Parathyroid adenoma (tissue), 2 donors: ENCODE measurements around the gene CEACAM3.

Source experiments
- H2AFZ ChIP-seq: fragments of 300-600 bp; sonication (generic); one replicate; pipeline ENCODE4 v1.7.0; 2017; ENCODE audit warnings: antibody characterized with exemption, mild to moderate bottlenecking
- H3K27ac ChIP-seq: fragments of 300-600 bp; sonication (generic); one replicate; pipeline ENCODE4 v1.7.0; 2017
- H3K27me3 ChIP-seq: fragments of 300-600 bp; sonication (generic); one replicate; pipeline ENCODE4 v1.7.0; 2017; ENCODE audit warnings: low read length; ENCODE audit not compliant: control insufficient read depth, insufficient read depth
- H3K36me3 ChIP-seq: fragments of 300-600 bp; sonication (generic); one replicate; pipeline ENCODE4 v1.7.0; 2017; ENCODE audit warnings: low read length; ENCODE audit not compliant: control insufficient read depth, insufficient read depth
- H3K4me1 ChIP-seq: fragments of 300-600 bp; sonication (generic); one replicate; pipeline ENCODE4 v1.7.0; 2017; ENCODE audit warnings: control low read depth
- H3K4me2 ChIP-seq: fragments of 300-600 bp; sonication (generic); one replicate; pipeline ENCODE4 v1.7.0; 2017; ENCODE audit warnings: low read length
- H3K4me3 ChIP-seq: fragments of 300-600 bp; sonication (generic); one replicate; pipeline ENCODE4 v1.7.0; 2017; ENCODE audit warnings: low read depth, low read length
- H3K79me2 ChIP-seq: fragments of 300-600 bp; sonication (generic); one replicate; pipeline ENCODE4 v1.7.0; 2017; ENCODE audit warnings: control low read depth
- H3K9ac ChIP-seq: fragments of 300-600 bp; sonication (generic); one replicate; pipeline ENCODE4 v1.7.0; 2017; ENCODE audit warnings: mild to moderate bottlenecking
- H3K9me3 ChIP-seq: fragments of 300-600 bp; sonication (generic); one replicate; pipeline ENCODE4 v1.7.0; 2017; ENCODE audit warnings: low read length; ENCODE audit not compliant: control insufficient read depth
- CTCF ChIP-seq: fragments of 300-600 bp; sonication (generic); IDR thresholded peaks from one replicate; pipeline ENCODE4 v1.7.0; 2017; ENCODE audit warnings: antibody characterized with exemption, mild to moderate bottlenecking
- donor health status: primary hyperparathyroidism.

Gene CEACAM3

GRCh38 chr19:41807176-41807575, 10.8 kb downstream of the CEACAM3 start:
- Histone ChIP-seq H3K9ac (no peak overlapping the region), H3K4me2 (no peak overlapping the region), H3K79me2 (no peaks in the 10 kb centered on the region), H2AFZ (no peak overlapping the region), H3K4me1 (no peaks in the 10 kb centered on the region), H3K27me3 (no peaks in the 10 kb centered on the region), H3K36me3 (no peaks in the 10 kb centered on the region), H3K27ac (no peak overlapping the region), H3K4me3 (no peak overlapping the region), H3K9me3 (no peaks in the 10 kb centered on the region)
- TF ChIP-seq CTCF = no peak

DNA sequence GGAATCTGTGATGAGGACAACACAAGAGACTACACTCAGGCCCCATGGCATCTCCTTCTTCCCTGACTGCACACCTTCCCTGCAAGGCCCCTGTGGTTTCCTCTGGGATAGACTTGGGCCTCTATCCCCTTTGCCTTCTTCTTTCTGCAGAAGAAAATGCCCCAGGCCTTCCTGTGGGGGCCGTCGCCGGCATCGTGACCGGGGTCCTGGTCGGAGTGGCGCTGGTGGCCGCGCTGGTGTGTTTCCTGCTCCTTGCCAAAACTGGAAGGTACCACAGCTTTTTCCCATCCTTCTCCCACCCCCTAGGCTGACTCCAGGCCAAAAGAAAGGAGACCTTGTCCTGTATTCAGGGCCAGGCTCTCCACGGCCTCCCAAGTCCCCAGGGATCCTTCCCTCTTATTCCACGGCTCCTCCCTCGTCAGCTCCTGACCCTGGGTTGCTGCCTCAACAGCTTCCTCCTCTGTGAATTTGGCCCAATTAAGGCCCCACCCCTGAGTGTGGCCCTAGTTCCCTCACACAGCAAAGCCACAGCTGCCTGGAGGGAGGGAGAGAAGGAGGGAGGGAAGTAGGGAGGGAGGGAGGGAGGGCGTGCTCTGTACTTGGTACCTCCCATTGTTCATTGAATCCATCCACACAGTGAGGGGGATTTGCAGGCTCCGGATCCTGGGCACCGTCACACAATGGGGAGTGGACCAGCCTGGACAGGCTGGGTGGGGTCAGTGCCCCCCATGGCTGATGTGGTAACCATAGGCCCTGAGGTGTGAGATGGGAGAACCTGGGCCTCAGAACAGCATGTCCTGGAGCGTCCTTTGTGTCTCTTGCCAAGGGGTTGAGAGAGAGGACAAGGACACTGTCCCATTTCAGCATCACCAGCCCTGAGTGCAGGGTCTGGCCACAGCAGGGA, 12.5 kb downstream of the CEACAM3 start:
- TF ChIP-seq CTCF = no peak
- Histone ChIP-seq H3K36me3 (no peaks in the 10 kb centered on the region), H3K9ac (no peak overlapping the region), H3K9me3 (no peaks in the 10 kb centered on the region), H2AFZ (no peak overlapping the region), H3K4me2 (no peak overlapping the region), H3K4me3 (no peak overlapping the region), H3K27ac (no peak overlapping the region), H3K27me3 (no peaks in the 10 kb centered on the region), H3K79me2 (no peaks in the 10 kb centered on the region), H3K4me1 (no peaks in the 10 kb centered on the region)

DNA sequence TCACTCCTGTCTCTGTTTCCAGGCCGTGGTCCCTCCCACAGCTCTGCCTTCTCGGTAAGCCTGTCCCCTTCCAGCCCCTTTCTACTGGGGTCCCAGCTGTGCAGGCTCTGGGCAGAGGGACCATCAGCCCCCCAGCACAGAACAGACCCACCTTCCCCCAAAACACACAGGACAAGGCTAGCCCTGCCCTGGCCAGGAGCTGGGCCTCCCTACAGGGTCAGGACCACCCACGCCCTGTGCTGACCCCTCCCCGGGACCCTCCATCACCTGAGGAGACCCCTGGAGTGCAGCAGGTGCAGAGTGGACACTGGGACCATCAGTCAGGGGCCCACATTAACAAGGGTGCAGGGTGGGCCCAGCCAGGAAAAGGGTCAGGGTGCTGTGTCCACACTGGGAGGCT, 13.9 kb downstream of the CEACAM3 start:
- no peak for TF ChIP-seq CTCF
- Histone ChIP-seq H3K4me3 (no peak overlapping the region), H3K9ac (no peak overlapping the region), H3K4me2 (no peak overlapping the region), H3K36me3 (no peaks in the 10 kb centered on the region), H3K9me3 (no peaks in the 10 kb centered on the region), H3K27ac (no peak overlapping the region), H3K79me2 (no peaks in the 10 kb centered on the region), H3K27me3 (no peaks in the 10 kb centered on the region), H2AFZ (no peak overlapping the region), H3K4me1 (no peaks in the 10 kb centered on the region)

DNA sequence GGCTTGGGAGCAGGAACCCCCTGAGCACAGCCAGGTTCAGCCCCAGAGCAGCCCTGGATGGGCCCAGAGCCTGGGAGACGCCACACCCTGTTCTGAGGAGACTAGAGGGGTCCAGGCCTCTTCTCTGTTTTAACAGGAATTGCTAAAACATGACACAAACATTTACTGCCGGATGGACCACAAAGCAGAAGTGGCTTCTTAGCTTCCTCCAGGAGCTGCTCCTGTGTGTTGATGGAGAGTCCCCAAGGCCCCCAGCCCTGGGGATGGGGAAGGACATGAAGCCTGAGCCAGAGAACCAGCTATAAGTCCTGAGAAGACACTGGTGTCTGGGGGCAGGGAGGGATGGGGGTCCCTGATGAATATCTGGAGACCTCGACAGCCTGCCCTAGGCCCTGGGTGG, 14.6 kb downstream of the CEACAM3 start:
- H3K4me3 ChIP-seq = no peak overlapping the region
- H3K4me2 ChIP-seq = no peak overlapping the region
- no peaks in the 10 kb centered on the region for H3K9me3 ChIP-seq
- H3K36me3 ChIP-seq = no peaks in the 10 kb centered on the region
- TF ChIP-seq CTCF = no peak
- no peaks in the 10 kb centered on the region for H3K79me2 ChIP-seq
- H3K27me3 ChIP-seq = no peaks in the 10 kb centered on the region
- H3K9ac ChIP-seq = no peak overlapping the region
- H2AFZ ChIP-seq = no peak overlapping the region
- no peak overlapping the region for H3K27ac ChIP-seq
- no peaks in the 10 kb centered on the region for H3K4me1 ChIP-seq

- no peak overlapping the region for H3K27ac ChIP-seq
- H3K4me1 ChIP-seq = no peaks in the 10 kb centered on the region
- no peaks in the 10 kb centered on the region for H3K79me2 ChIP-seq
- no peak overlapping the region for H3K9ac ChIP-seq
- H3K36me3 ChIP-seq = no peaks in the 10 kb centered on the region
- no peaks in the 10 kb centered on the region for H3K27me3 ChIP-seq
- H3K4me2 ChIP-seq = no peak overlapping the region
- no peaks in the 10 kb centered on the region for H3K9me3 ChIP-seq
- H3K4me3 ChIP-seq = no peak overlapping the region
- no peak overlapping the region for H2AFZ ChIP-seq
- TF ChIP-seq CTCF = no peak
These were observed 15.6 kb downstream of the CEACAM3 start for GRCh38 chr19:41811981-41812380.
